Prostate gland (tissue), 2 donors: Measurements from ENCODE around the gene PTPRC.
"Not testable (repeated sequence)": the region's sequence is repeated elsewhere in the genome, so short reads cannot be mapped to it uniquely, and the experiment has no call there.

Experiments used
- CTCF ChIP-seq, 4 experiments: fragments of 200-600 bp in 2 of 4; fragments of 450-650 bp in 2 of 4; sonication (generic) in 2 of 4; IDR thresholded peaks; 1 replicate in 3 of 4; 2 replicates in 1 of 4; pipeline ENCODE4 v1.5.1; 2016 to 2019; ENCODE audit warnings: antibody characterized with exemption in 4 of 4, mild to moderate bottlenecking in 2 of 4, moderate library complexity in 2 of 4
- POLR2A ChIP-seq: fragments of 450-650 bp; IDR thresholded peaks from one replicate; pipeline ENCODE4 v1.6.1; 2016; ENCODE audit warnings: antibody characterized with exemption, mild to moderate bottlenecking
- POLR2AphosphoS5 ChIP-seq: sonication (generic); formaldehyde crosslinking; IDR thresholded peaks from one replicate; pipeline ENCODE4 v1.6.1; 2017; ENCODE audit warnings: antibody characterized with exemption

GRCh38 chr1:198601310-198601709 lies 37.5 kb upstream of the PTPRC start:
- TF ChIP-seq CTCF (IDR thresholded peaks at IDR 0.05); POLR2A; POLR2AphosphoS5: not testable (repeated sequence)
